ENCODE measurements around the gene COA3.

COA3 gene, protein sequence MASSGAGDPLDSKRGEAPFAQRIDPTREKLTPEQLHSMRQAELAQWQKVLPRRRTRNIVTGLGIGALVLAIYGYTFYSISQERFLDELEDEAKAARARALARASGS

DNA sequence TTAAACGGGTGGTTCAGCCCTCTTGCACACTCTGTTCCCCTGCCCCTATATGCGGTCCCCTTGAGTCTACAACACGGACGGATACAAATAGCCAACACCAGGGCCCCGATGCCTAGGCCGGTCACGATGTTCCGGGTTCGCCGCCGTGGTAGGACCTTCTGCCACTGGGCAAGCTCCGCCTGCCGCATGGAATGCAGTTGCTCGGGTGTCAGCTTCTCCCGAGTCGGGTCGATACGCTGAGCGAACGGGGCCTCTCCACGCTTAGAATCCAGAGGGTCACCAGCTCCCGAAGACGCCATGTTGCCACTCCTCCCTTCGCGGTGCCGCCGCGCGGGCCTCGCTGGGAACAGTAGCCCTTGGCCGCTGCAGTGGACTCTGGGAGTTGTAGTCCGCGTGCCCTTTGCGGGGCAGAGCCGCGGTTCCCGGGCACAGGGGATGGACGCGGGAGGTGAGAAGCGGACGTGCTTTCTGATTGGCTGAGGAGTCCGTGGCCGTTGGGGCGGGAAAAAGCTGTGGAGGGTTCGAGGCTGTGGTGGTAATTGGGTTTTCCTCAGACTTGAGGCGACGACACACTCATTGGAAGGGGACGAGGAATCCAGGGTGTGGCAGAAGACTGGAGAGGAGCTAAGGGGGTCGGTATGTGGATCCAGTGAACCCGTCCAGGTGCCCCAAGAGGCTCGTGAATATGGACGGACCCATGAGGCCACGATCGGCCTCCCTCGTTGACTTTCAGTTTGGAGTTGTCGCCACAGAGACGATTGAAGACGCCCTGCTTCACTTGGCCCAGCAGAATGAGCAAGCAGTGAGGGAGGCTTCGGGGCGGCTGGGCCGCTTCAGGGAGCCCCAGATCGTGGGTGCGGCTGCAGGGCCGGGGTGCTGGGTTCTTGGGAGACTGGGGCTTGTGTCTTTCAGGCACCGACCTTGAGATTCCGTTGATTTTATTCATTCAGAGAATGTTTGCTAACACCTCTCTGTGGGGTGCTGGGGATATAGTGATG is at the start of gene COA3, which contains the start of gene CNTD1:
TSS of gene COA3 (minus strand) at position 322 of the 998 bp plus-strand sequence. CDS start at position 299, 23 bp downstream.
TSS of gene CNTD1 (plus strand) at position 479 of the 998 bp plus-strand sequence. CDS start at position 686, 207 bp downstream.
- DNase-seq, result peak; percentile 65

DNA sequence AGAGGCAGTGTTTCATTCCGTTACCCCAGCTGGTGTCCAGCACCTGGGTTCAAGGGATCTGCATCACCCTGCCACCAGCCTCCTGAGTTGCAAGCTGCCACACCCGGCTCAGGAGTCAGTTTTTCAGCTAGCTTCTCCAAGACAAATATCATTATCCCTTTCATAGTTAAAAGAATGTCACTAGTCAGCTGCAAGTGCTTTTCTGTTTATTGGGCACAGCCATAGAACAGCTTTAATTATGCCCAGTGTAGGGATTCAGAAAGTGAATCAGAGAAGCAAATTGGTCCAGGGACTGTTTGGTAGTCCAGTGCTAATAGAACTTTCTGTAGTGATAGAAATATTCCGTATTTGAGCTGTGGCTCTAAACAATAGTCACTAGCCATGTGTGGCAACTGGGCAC is 49.6 kb upstream of the COA3 start:
- DNase-seq, result no peak

DNA sequence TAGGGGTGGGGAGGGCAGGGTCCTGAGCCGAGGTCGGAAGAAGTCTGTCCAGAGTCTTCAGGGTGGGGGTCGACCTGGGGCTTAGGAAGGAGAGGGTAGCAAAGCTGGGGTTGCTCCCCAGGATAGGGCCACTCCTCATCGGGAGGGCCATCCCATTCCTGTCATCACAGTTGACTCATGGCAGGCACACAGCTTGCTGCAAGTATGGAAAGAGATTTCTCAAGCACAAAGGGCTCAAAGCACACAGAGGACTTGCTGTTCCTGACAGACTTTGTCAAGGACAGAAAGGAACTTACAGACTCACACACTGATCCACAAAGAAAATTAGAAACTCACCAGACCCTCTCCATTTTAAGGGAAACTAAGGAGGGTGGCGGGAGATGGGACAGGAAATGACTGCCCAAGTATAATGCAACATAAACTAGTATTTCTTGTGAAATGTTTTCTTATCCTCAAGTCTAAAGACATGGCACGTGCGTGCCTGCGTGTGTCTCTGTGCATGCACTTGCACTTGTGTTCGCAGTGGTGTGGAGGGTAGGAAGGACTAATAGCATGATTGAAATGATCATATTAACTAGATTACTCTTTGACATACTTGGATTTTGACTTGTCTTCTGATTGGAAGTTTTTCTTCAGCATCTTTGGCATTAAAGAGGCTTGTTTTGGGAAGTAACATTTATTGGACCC is 48.2 kb upstream of the COA3 start:
- no peak for DNase-seq

DNA sequence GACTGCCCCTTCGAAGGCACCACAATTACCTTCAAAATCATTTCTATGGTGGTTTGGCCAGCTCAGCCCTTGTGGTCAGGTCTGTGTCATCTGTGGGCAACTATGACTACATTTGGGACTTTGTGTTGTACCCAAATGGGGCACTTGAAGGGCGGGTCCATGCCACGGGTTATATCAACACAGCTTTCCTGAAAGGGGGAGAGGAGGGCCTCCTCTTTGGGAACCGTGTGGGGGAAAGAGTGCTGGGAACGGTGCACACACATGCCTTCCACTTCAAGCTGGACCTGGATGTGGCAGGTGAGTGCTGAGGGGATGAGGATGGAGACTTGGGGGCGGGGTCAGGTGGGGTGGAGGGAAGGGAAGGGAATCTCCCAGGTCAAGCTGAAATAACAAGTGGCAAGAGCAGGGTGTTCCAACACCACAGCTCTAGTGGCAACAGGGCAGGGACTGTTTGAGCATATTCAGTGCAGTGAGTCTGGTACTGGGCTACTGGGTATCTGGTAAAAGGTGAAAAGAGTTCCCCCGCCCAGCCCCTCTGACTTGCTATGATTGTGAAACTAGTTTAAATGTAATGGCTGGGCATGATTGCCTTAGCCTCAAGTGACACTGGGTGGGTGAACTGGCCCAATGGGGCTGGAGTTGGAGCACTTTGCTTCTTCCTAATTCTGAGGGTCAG is 47.6 kb upstream of the COA3 start:
- DNase-seq, result no peak

DNA sequence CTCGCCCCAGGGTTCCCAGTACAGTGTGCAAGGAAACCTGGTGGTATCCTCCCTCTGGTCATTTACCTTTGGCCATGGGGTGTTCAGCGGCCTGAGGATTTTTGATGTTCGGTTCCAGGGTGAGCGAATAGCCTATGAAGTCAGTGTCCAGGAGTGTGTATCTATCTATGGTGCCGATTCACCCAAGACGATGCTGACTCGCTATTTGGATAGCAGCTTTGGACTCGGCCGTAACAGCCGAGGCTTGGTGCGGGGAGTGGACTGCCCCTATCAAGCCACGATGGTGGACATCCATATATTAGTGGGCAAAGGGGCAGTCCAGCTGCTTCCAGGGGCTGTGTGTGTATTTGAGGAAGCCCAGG is 47.0 kb upstream of the COA3 start:
- DNase-seq, result no peak

DNA sequence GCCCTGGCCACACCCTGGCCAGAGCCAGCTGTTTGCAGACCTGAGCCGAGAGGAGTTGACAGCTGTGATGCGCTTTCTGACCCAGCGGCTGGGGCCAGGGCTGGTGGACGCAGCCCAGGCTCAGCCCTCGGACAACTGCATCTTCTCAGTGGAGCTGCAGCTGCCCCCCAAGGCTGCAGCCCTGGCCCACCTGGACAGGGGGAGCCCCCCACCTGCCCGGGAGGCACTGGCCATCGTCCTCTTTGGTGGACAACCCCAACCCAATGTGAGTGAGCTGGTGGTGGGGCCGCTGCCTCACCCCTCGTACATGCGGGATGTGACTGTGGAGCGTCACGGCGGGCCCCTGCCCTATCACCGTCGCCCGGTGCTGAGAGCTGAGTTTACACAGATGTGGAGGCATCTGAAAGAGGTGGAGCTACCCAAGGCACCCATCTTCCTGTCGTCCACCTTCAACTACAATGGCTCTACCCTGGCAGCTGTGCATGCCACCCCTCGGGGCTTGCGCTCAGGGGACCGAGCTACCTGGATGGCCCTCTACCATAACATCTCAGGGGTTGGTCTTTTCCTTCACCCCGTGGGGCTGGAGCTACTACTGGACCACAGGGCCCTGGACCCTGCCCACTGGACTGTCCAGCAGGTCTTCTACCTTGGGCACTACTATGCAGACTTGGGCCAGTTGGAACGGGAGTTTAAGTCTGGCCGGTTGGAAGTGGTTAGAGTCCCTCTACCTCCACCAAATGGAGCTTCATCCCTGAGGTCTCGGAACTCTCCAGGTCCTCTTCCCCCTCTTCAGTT is 46.5 kb upstream of the COA3 start:
- no peak for DNase-seq

DNA sequence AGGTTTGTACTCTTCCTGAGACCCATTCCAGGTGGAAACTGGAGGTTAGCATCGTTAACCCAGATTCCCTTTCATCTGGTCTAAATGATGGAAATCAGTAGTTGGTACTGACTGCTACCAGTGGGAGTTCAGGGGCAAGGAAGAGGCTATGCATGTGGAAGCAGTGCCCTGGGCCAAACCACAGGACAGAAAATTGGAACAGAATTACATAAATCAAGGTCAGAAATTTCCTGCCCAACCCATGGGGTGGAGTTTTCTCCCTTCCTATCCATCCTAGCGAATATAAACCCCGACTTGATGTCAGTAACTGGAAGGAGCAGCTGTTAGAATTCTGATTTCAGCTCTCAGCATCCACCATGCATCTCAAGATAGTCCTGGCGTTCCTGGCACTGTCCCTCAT is 45.8 kb upstream of the COA3 start, which contains the start of gene AOC2:
TSS of gene AOC2 (plus strand) at position 310 of the 400 bp plus-strand sequence. CDS start at position 357, 47 bp downstream.
- DNase-seq, result no peak

DNA sequence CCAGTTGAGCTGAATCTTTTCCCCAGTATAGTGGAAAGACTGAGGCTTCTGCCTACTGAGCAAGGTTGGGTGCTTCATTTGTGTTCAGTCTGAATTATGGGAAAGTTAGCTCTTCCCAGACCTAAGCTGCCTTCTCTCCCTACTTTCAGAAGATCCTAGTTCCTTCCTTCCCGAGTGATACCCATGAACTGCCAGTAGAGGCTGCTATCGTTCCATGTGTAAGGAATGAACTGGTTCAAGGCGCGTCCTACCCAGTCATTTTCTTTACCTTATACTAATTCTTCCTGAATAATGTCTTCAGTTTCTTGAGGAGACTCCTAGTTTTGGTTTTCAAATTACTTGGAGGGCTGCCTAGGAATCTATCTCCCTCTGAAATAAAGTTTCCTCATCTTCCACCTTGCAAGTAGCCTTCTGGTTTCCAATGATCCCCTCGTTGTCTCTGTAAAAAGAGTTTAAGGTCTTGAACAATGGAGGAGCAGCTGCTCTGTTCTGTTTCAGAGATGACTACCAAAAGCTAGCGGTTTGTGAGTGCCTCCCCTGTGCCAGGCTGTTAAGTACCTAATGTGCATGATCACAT is 44.9 kb upstream of the COA3 start:
- no peak for DNase-seq

DNA sequence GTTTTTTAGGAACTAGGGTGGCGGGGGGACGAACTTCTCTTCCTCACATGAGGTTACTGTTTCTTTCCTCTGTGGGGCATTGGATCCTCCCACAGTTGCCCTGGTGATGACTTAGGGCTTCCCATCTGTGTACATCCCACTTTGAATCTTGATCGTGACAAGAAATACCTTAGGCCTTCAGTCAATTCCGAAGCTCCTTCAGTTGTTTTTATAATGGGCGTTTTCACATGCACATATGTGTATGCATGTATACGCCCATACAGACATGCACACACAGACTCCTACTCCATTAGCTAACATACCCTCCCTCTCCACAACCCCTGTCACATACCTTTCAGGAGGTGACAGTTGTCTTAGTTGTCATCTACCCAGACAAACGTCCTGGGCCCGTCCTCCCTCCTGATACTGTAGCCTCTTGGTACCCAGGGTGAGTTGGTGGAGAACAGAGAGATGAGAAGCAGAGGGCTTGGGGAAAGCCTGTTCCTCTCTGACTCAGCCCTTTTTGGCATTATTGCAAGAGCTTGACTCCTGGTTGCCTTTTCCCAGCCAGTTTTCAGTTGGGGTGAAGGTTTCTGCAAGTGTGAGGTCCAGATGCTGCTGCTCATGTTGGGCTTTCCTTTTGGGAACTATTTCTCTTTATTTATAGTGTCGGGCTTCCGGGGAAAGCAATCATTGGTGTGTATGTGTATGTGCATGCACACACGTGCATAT is 43.6 kb upstream of the COA3 start:
- DNase-seq, result no peak

DNA sequence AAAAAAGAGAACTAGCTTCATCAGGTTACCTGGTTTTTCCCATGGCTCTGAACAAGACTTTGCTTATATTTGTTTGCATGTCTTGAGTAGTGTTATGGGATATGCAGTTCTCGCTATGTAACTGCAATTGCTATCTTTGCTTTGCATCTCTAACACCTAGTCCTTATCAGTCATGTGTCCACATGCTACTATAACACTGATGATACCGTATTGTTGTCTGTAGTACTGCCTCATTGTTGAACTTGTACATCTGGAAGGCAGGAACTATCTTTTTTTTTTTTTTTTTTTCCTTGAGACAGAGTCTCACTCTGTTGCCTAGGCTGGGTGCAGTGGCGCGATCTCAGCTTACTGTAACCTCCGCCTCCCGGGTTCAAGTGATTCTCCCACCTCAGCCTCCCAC is 37.2 kb upstream of the COA3 start:
- DNase-seq, result no peak

DNA sequence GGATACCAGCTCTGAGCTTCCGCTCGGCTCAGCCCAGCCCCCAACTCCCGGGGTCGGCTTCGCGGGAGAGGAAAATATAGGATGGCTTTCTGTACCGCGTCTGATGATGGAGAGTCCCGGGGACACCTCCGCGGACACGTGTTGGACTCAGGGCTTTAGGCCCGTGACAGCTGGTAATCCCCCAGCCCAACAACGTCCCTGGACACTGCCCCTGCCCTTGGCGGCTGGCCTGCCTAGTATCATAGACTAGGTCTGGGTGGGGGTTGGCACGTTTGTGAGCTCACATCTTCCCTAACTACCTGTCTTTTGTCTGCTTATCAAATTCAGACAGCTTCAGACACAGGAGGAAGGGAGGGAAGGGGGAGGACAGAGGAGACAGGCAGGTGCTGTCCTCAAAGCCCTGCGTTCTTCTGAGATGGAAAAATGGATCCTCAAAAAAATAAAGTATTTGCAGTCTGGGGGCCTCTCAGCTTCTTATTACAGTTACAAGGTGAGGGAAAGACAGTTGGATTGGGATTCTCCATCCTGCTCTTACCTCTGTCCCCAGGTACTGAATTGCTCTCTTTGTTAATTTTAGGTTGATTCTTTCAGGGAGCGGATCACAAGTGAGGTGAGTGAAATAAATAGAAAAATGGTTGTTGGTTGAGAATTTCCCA is 35.4 kb upstream of the COA3 start:
- DNase-seq, result no peak

DNA sequence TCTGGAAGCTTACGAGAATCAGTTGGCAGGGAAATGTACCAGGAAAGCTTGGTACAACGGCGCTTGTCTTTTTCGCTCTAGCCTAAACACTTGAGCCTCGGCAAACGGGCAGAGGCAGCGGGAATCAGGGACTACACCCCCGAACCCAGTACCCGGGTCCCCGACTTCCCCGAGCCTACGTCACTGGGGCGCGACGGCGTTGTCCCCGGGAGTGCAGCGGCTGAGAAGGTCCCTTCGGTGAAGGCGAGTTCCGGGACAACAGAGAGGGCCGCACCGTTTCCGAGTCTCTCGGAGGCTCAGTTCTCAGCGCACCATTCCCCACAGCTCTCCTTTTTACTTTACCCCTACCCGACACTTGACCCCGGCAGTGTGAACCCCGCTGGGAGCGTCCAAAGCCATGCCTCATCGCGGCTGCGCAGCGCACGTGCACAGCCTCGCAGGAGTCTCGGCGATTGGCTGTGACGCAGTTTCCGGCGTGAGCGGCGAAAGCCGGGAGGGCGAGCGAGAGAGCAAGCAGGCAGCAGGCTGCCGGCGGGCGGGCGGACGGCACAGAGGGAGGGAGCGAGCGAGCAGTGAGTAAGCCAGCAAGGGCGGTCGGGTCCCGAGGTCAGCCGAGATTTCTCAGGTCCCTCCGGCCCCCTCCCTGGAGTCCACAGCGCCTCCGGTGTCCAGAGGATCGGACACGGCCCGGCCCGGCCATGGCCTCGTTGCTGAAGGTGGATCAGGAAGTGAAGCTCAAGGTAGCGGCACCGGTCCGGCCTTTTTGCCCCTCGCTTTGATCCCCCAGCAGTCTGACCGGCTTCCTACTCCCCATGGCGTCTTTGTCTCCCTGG is 34.6 kb upstream of the COA3 start, which contains the start of gene PSME3:
TSS of gene PSME3 (plus strand) at position 464 of the 833 bp plus-strand sequence. CDS start at position 699, 235 bp downstream.
- DNase-seq, result peak; percentile 82

DNA sequence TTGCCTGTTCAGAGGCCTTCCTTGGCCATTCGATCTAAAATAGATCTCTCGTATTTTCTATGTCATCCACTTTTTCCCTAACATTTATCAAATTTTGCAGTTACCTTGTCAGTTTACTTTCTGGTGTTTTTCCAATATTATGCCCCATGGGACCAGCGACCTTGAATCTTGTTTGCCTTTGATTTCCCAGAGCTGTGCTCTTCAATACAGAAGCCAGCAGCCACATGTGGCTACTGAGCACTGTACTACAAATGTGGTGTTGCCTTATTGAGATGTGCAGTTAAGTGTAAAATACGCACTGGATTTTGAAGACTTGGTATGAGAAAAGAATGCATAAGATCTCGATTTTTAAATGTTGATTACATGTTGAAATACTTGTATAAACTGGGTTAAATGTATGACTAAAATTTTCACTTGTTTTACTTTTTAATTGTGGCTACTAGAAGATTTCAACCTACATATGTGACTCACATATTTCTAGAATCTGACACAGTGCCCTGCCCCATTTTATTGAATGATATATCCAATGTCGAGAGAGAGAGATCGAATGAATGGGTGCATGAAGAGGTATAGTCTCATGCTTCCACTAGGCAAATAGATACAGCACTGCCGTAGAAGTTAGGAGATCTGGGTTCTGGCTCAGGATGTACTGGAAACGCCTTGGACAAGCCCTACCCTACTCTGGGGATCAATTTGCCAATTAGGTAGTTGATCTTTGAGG is 33.9 kb upstream of the COA3 start:
- DNase-seq, result no peak

DNA sequence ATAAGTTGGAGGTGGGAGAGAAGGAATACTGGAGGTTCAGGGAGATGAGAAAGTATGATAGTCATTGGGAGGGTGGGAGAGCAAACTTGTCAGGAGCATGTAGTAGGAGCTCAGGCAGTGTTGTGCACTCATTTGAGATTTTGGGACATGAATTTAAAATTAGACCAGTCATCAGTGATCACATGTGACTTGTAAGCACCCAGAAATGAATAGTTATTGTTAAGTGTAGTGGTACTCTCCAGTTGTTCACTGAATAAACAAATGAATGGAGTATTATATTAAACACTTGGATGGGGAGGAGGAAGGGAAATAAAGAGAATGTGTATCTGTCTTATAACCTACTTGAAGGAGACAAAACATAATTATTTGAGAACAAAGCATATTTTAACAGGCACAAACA is 32.5 kb upstream of the COA3 start:
- no peak for DNase-seq

DNA sequence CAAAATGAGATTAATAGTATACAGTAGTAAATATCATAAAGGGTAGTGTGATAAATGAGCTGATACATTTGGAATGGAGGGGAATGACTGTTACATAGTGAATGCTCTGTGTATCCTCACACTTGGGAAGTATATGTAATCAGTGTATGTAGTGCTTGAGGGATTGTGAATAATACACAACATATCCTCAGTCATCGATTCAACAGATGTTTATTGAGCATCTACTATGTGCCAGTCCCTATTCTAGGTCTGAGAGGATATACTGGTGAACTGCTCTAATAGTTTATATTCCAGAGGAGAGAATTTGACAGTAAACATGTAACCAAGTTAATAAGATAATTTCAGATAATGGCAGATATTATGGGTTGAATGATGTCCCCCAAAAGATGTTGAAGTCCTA is 29.0 kb upstream of the COA3 start:
- DNase-seq, result no peak

DNA sequence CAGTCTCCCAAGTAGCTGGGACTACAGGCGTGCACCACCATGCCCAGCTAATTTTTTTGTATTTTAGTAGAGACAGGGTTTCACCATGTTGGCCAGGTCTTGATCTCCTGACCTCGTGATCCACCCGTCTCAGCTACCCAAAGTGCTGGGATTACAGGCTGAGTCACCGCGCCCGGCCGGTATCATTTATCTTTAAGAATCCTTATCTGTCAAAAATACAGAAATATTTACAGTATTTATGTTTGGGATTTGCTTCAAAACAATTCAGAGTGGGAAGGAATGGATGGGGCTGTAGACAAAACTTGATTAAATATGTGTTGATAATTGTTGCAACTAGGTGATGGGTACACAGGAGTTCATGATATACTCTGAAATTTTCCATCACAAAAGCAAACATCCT is 22.7 kb upstream of the COA3 start:
- no peak for DNase-seq

DNA sequence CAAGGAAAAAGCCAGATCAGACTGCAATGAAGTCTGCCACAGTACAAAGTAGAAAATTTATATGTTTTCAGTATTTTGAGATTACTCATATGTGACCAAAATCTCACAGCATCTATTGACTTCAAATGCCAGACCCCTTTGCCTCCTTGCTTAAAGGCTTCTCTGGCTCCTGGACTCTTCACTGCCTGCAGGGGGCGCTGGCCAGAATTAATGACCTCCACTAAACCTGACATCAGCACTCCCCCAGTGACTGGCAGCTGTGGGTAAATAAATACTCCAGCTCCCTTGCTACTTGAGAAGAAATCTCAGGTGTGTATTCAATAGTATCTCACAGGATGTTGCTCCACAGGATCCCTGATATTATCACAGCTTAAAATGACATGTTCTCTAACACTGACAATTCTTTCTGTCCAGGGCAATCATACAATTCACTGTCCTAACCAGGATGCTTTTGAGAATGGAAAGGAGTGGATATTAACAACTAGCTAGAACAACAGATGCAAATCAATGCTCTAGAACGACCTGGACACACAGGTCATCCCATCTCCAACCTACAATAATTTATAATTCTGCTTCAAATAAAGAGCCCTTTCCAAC is 21.5 kb upstream of the COA3 start:
- DNase-seq, result peak; percentile 40

DNA sequence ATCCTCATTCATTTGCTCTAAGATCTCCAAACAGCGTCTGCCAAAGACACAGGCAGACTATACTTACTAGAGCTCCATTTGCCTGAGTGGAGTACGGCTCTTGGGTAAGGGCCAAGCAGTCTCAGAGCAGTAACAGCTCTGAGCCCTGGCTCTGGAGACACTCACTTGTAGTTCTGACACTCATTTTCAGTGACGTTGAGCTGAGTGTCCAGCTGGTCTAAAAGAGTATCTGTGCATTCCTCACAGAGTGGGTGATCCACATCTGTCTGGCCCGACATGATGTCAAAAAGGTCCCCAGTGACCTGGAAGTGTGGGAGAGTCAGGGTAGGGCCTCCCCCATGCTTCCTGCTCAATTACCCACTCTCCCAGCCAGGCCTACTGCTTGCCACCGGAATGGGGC is 19.9 kb upstream of the COA3 start:
- DNase-seq, result no peak
